Spleen (tissue), 11 donors: ENCODE measurements around the gene DDAH1. TPM values are rescaled to one million over a fixed set of nuclear protein-coding genes. Genes with fewer than 3 reads are reported as not detected.

Experiments
- DNase-seq: peaks from one replicate; pipeline ENCODE4 v3.0.0-alpha.2; 2020
- H3K27ac ChIP-seq, 8 donors: fragments of 200-600 bp; sonication (generic) in 7 of 8; 1 replicate in 4 of 8; 2 replicates in 4 of 8; pipeline versions ENCODE4 v1.5.0 to v1.8.0; 2016 to 2021; ENCODE audit warnings: inconsistent platforms in 4 of 8, mild to moderate bottlenecking in 4 of 8, moderate library complexity in 1 of 8
- H3K27me3 ChIP-seq, 7 donors: fragments of 200-600 bp; sonication (generic) in 6 of 7; replicated peaks in 1 of 7; 1 replicate in 4 of 7; 2 replicates in 3 of 7; pipeline versions ENCODE4 v1.5.0 to v1.8.0; 2016 to 2021; ENCODE audit warnings: inconsistent platforms in 3 of 7, mild to moderate bottlenecking in 1 of 7
- H3K36me3 ChIP-seq, 6 donors: fragments of 200-600 bp; sonication (generic) in 5 of 6; 1 replicate in 4 of 6; 2 replicates in 2 of 6; pipeline versions ENCODE4 v1.5.0 to v1.8.0; 2016 to 2021; ENCODE audit warnings: inconsistent platforms in 2 of 6
- H3K4me1 ChIP-seq, 6 donors: fragments of 200-600 bp; sonication (generic) in 5 of 6; 1 replicate in 3 of 6; 2 replicates in 3 of 6; pipeline versions ENCODE4 v1.5.0 to v1.8.0; 2016 to 2021; ENCODE audit warnings: inconsistent platforms in 3 of 6
- H3K4me3 ChIP-seq, 8 donors: fragments of 200-600 bp; sonication (generic) in 7 of 8; 1 replicate in 4 of 8; 2 replicates in 4 of 8; pipeline versions ENCODE4 v1.5.0 to v1.8.0; 2016 to 2021; ENCODE audit warnings: inconsistent platforms in 4 of 8, mild to moderate bottlenecking in 4 of 8, moderate library complexity in 2 of 8
- H3K9me3 ChIP-seq, 8 donors: fragments of 200-600 bp; sonication (generic) in 7 of 8; 1 replicate in 4 of 8; 2 replicates in 4 of 8; pipeline versions ENCODE4 v1.5.0 to v1.8.0; 2016 to 2021; ENCODE audit warnings: inconsistent platforms in 4 of 8
- CTCF ChIP-seq, 11 experiments: fragments of 200-600 bp in 7 of 11; fragments of 450-650 bp in 4 of 11; sonication (generic) in 4 of 11; IDR thresholded peaks in 8 of 11; conservative IDR thresholded peaks in 3 of 11; 1 replicate in 7 of 11; 2 replicates in 4 of 11; pipeline versions ENCODE4 v1.4.0 to v1.8.0; 2016 to 2021; ENCODE audit warnings: antibody characterized with exemption in 11 of 11, inconsistent platforms in 4 of 11, mild to moderate bottlenecking in 1 of 11
- POLR2A ChIP-seq, 3 donors: fragments of 450-650 bp; IDR thresholded peaks; one replicate each; pipeline ENCODE4 v1.5.1; 2017; ENCODE audit warnings: antibody characterized with exemption in 3 of 3, mild to moderate bottlenecking in 1 of 3
- POLR2AphosphoS5 ChIP-seq, 3 donors: sonication (generic); formaldehyde crosslinking; IDR thresholded peaks; one replicate each; pipeline ENCODE4 v1.5.1; 2017; ENCODE audit warnings: antibody characterized with exemption in 3 of 3
- whole genome bisulfite sequencing, 5 donors: extraction: QIAGEN DNeasy Blood & Tissue Kit in 3 of 5; methylation state at CpG; one replicate each; pipeline versions ENCODE4 v1.1.5 to v1.1.7; 2013 to 2018; 5-methylcytosine and 5-hydroxymethylcytosine counted together
- intact Hi-C: fragments of 100-400 bp; cut with DNase I; formaldehyde crosslinking; loops from one replicate; pipeline ENCODE4 v1.15.0; 2023; ENCODE audit warnings: low total_unique reads
- polyA plus RNA-seq, 3 donors: library from polyadenylated mRNA; stranded (reverse); fragments of 200-250 nt; gene quantifications; one replicate each; pipeline ENCODE4 v1.2.1, GENCODE V29; 2013
- total RNA-seq, 7 donors: library from RNA; depleted of rRNA in 3 of 7; stranded (reverse); fragments of >200 nt in 3 of 7; fragmentation: NEBNext Ultra II Directional in 4 of 7; extraction: Animal tissue kit (Norgen Biotek cat#: 25700) in 4 of 7; gene quantifications; one replicate each; pipeline versions ENCODE4 v1.1.0 to v1.2.1, GENCODE V29; 2016 to 2021
- donor health status: healthy with polysubstance abuse.
- donor health status: DM: no; HTN: no; CAD: no; lungs with moderate emphysema.
- donor health status: DM: no; HTN: no; CAD: no.
- donor health status: Bipolar disorder and iron deficiency.
- donor health status: healthy.
- donor health status: DM: no; HTN: no; CAD: no.
- donor health status: DM: yes; HTN: yes; CAD: no.

The DDAH1 gene
- total and polyA plus RNA-seq, 10 donors = 1.8 to 19.8 (median 13.7) TPM

DNA sequence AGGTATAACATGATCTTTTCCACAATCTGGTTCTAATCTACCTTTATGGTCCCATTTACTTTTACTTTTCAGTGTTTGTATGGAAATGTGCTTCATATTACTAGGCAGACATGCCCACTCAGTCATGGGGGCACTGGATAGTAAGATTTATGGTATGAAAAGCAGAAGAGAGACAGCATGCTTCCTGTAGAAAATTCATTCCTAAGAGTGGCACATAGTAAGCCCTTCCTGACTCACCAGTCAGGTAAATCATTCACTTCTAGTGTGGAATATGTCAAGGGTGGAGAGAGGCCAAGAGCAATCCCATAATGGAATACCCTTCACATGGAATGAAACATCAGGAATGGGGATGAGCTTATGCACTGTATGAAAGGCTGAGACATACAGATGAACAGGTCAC is 139.0 kb downstream of the DDAH1 start:
- H3K27me3 ChIP-seq = no peaks in the 10 kb centered on the region
- H3K4me3 ChIP-seq = no peak overlapping the region
- no peaks in the 10 kb centered on the region for H3K9me3 ChIP-seq
- intact Hi-C loops = no loop called here
- peaks cover 0 to 21% (median 15%) of the 10 kb centered on the region in 6 donors for H3K4me1 ChIP-seq
- H3K36me3 ChIP-seq = no peaks in the 10 kb centered on the region
- TF ChIP-seq POLR2AphosphoS5 (IDR thresholded peaks at IDR 0.05) (no peak), CTCF (IDR thresholded peaks at IDR 0.05 in 8 of 11, conservative IDR thresholded peaks at IDR 0.05 in 3 of 11) (no peak), POLR2A (IDR thresholded peaks at IDR 0.05) (no peak)
- DNase-seq = no peak
- H3K27ac ChIP-seq = no peak overlapping the region

- Histone ChIP-seq H3K27ac (no peak overlapping the region), H3K9me3 (no peaks in the 10 kb centered on the region), H3K36me3 (no peaks in the 10 kb centered on the region), H3K4me3 (no peak overlapping the region), H3K4me1 (peaks cover 0 to 18% (median 5%) of the 10 kb centered on the region in 6 donors), H3K27me3 (no peaks in the 10 kb centered on the region)
- no peak for TF ChIP-seq POLR2A (IDR thresholded peaks at IDR 0.05)
- TF ChIP-seq CTCF (IDR thresholded peaks at IDR 0.05 in 8 of 11, conservative IDR thresholded peaks at IDR 0.05 in 3 of 11) = no peak
- no peak for TF ChIP-seq POLR2AphosphoS5 (IDR thresholded peaks at IDR 0.05)
- no peak for DNase-seq
- intact Hi-C loops = no loop called here
- 83 to 97% (median 85%) methylated on average over 5 of the region's 5 CpGs for WGBS, 5 donors
Observed at GRCh38 chr1:85323770-85324169, 141.2 kb downstream of the DDAH1 start.

- intact Hi-C loops = no loop called here
- no peak for DNase-seq
- WGBS, 5 donors = 75 to 91% (median 89%) methylated on average over 2 of the region's 2 CpGs
Observed at GRCh38 chr1:85322655-85323054, 142.3 kb downstream of the DDAH1 start.

More at GRCh38 chr1:85322655-85323054, 142.3 kb downstream of the DDAH1 start:
- Histone ChIP-seq H3K9me3 (no peaks in the 10 kb centered on the region), H3K27ac (no peak overlapping the region), H3K4me1 (peaks cover 0 to 18% (median 5%) of the 10 kb centered on the region in 6 donors), H3K27me3 (no peaks in the 10 kb centered on the region), H3K36me3 (no peaks in the 10 kb centered on the region), H3K4me3 (no peak overlapping the region)
- TF ChIP-seq CTCF (IDR thresholded peaks at IDR 0.05 in 8 of 11, conservative IDR thresholded peaks at IDR 0.05 in 3 of 11) (no peak), POLR2A (IDR thresholded peaks at IDR 0.05) (no peak), POLR2AphosphoS5 (IDR thresholded peaks at IDR 0.05) (no peak)
